ENCODE results near the gene UBP1. TPM values are rescaled to one million over a fixed set of nuclear protein-coding genes. Genes with fewer than 3 reads are reported as not detected.
"Not testable (repeated sequence)": the region's sequence is repeated elsewhere in the genome, so short reads cannot be mapped to it uniquely, and the experiment has no call there.

The UBP1 gene
- polyA plus RNA-seq, 1 of the 3 experiments (the other 2 are of a cell fraction): 45.5 TPM

GRCh38 chr3:33338936-33339465, 101.2 kb downstream of the UBP1 start:
- H3F3A ChIP-seq (replicated peaks; ENCODE audit: insufficient read depth); H3K4me3 ChIP-seq (ENCODE audit: low read depth in 2 of 2, low read length in 1 of 2); H4K20me1 ChIP-seq (ENCODE audit: insufficient read depth); CTCF ChIA-PET; H3K79me2 ChIP-seq (ENCODE audit: insufficient read depth); H3K9me2 ChIP-seq; H2AFZ ChIP-seq (ENCODE audit: low read depth); H3K9ac ChIP-seq; H3K9me3 ChIP-seq; DNase-seq; H3K4me2 ChIP-seq; H3K27ac ChIP-seq (ENCODE audit: low read depth in 2 of 2, low read length in 1 of 2); H3K4me1 ChIP-seq (ENCODE audit: control insufficient read depth in 1 of 2, insufficient read depth in 2 of 2, low read depth in 1 of 2, low read length in 1 of 2); H3K27me3 ChIP-seq (ENCODE audit: insufficient read depth); POLR2A ChIA-PET: not testable (repeated sequence)
- 0 out of 2 replicates have a peak, but pooled peaks have one; percentile 12 for TF ChIP-seq PBX3 (IDR thresholded peaks at IDR 0.05)
- peak; percentile 31; the same call in 1 of the 2 replicates for TF ChIP-seq TCF12 (IDR thresholded peaks at IDR 0.05)
- H3K36me3 ChIP-seq (replicated peaks in 1 of 2; ENCODE audit: control insufficient read depth in 1 of 2, insufficient read depth in 2 of 2, low read length in 1 of 2): peaks cover 0 to 12% of the 10 kb centered on the region in 2 experiments

Small RNA genes lying within 50 kb of the gene (small RNA-seq; reads per million reads assigned to genes)
- 0 reads per million in 7 experiments for gene RNU7-110P

Other genes with a start within 250 kb of the UBP1 start
- gene SUSD5, start 221.6 kb downstream of the UBP1 start, polyA plus RNA-seq (2012; rRNA removed): 0.97 and 1.2 TPM in 2 replicates
- gene FBXL2, start 163.0 kb downstream of the UBP1 start, polyA plus RNA-seq (2012; rRNA removed): 13.7 and 21.2 TPM in 2 replicates